Bronchial epithelial cell (primary cell): ENCODE results near the gene GIT1. TPM values are rescaled to one million over a fixed set of nuclear protein-coding genes. Genes with fewer than 3 reads are reported as not detected.

Experiments used
- DNase-seq: peaks from one replicate; pipeline ENCODE4 v3.0.0-alpha.2; 2010; ENCODE audit warnings: low read depth
- FAIRE-seq: peaks from 2 replicates; lab custom pipeline; 2011; peaks lifted over from hg19 to GRCh38; lab: Jason Lieb, UNC
- H3K27me3 ChIP-seq: 2 replicates; pipeline ENCODE4 v1.5.1; 2011; ENCODE audit warnings: low read length; ENCODE audit not compliant: control insufficient read depth, insufficient read depth
- H3K36me3 ChIP-seq: 2 replicates; pipeline ENCODE4 v1.5.1; 2011; ENCODE audit warnings: low read length; ENCODE audit not compliant: control insufficient read depth, insufficient read depth
- H3K4me3 ChIP-seq: 2 replicates; pipeline ENCODE4 v1.5.1; 2011; ENCODE audit warnings: mild to moderate bottlenecking, low read depth, low read length, control low read depth
- CTCF ChIP-seq: IDR thresholded peaks from 2 replicates; pipeline ENCODE4 v1.5.1; 2011; ENCODE audit warnings: mild to moderate bottlenecking, moderate library complexity, low read length, control low read depth, inconsistent platforms; ENCODE audit not compliant: insufficient read depth, severe bottlenecking
- total RNA-seq: library from RNA; depleted of rRNA; stranded (reverse); fragments of >200 nt; gene quantifications from 2 replicates; pipeline ENCODE4 v1.2.1, GENCODE V29; 2014

The GIT1 gene
- total RNA-seq, 1 donor from 2014 or later = 16.3 TPM

GRCh38 chr17:29585080-29585751, 4.2 kb downstream of the GIT1 start:
- peaks cover 13% of the 10 kb centered on the region for H3K36me3 ChIP-seq
- peak; percentile 75 for FAIRE-seq
- H3K4me3 ChIP-seq = no peak overlapping the region
- no peaks in the 10 kb centered on the region for H3K27me3 ChIP-seq
- DNase-seq = no peak
- peak; percentile 42 for TF ChIP-seq CTCF

- Histone ChIP-seq H3K27me3 (no peaks in the 10 kb centered on the region), H3K36me3 (peaks cover 16% of the 10 kb centered on the region), H3K4me3 (no peak overlapping the region)
- no peak for DNase-seq
- no peak for TF ChIP-seq CTCF
- no peak for FAIRE-seq
Observed at GRCh38 chr17:29584452-29585079, 4.9 kb downstream of the GIT1 start.

- DNase-seq = peak; percentile 94
- peak; percentile 83 for FAIRE-seq
Observed at GRCh38 chr17:29583324-29584248, 5.9 kb downstream of the GIT1 start.

GRCh38 chr17:29582772-29583171, 6.7 kb downstream of the GIT1 start:
- Histone ChIP-seq H3K27me3 (no peaks in the 10 kb centered on the region), H3K36me3 (peaks cover 24% of the 10 kb centered on the region), H3K4me3 (no peak overlapping the region)
- FAIRE-seq (no peak), DNase-seq (no peak)
- no peak for TF ChIP-seq CTCF

More at GRCh38 chr17:29583324-29584248, 5.9 kb downstream of the GIT1 start:
- Histone ChIP-seq H3K4me3 (no peak overlapping the region), H3K27me3 (no peaks in the 10 kb centered on the region), H3K36me3 (peaks cover 18% of the 10 kb centered on the region)
- no peak for TF ChIP-seq CTCF

- TF ChIP-seq CTCF = no peak
- no peak for FAIRE-seq
- Histone ChIP-seq H3K27me3 (no peaks in the 10 kb centered on the region), H3K4me3 (no peak overlapping the region), H3K36me3 (peaks cover 27% of the 10 kb centered on the region)
- no peak for DNase-seq
Observed at GRCh38 chr17:29582254-29582765, 7.1 kb downstream of the GIT1 start.
